Fibroblast of lung (primary cell): Measurements from ENCODE around the gene PIP4K2A. TPM values are rescaled to one million over a fixed set of nuclear protein-coding genes. Genes with fewer than 3 reads are reported as not detected.

Source experiments
- DNase-seq, 2 donors: peaks; one replicate each; pipeline versions ENCODE4 v3.0.0 to v3.0.0-alpha.2; 2010; ENCODE audit warnings: low read depth in 2 of 2
- H2AFZ ChIP-seq: 2 replicates; pipeline ENCODE4 v1.5.1; 2012; ENCODE audit warnings: low read length, control low read depth, inconsistent platforms
- H3K27ac ChIP-seq: 2 replicates; pipeline ENCODE4 v1.5.1; 2011; ENCODE audit warnings: low read length, control low read depth; ENCODE audit not compliant: insufficient read depth
- H3K27me3 ChIP-seq: 2 replicates; pipeline ENCODE4 v1.5.1; 2011; ENCODE audit warnings: mild to moderate bottlenecking, low read length; ENCODE audit not compliant: control insufficient read depth, insufficient read depth
- H3K36me3 ChIP-seq: 2 replicates; pipeline ENCODE4 v1.5.1; 2011; ENCODE audit warnings: low read length; ENCODE audit not compliant: control insufficient read depth, insufficient read depth
- H3K4me1 ChIP-seq: 2 replicates; pipeline ENCODE4 v1.5.1; 2011; ENCODE audit warnings: low read length; ENCODE audit not compliant: control insufficient read depth, insufficient read depth; ENCODE audit errors: extremely low read depth
- H3K4me2 ChIP-seq: 2 replicates; pipeline ENCODE4 v1.5.1; 2011; ENCODE audit warnings: low read length, control low read depth; ENCODE audit not compliant: insufficient read depth; ENCODE audit errors: extremely low read depth
- H3K4me3 ChIP-seq, 4 experiments: fragments of 200-600 bp in 1 of 4; sonication (generic) in 1 of 4; replicated peaks in 1 of 4; 2 replicates each; pipeline ENCODE4 v1.5.1; 2011 to 2016; ENCODE audit warnings: low read length in 4 of 4, low read depth in 3 of 4, mild to moderate bottlenecking in 3 of 4, control low read depth in 2 of 4, inconsistent platforms in 1 of 4, mixed read lengths in 1 of 4; ENCODE audit not compliant: insufficient read depth in 1 of 4; ENCODE audit errors: control extremely low read depth in 1 of 4
- H3K79me2 ChIP-seq: 2 replicates; pipeline ENCODE4 v1.5.1; 2012; ENCODE audit warnings: mild to moderate bottlenecking, low read length, inconsistent platforms; ENCODE audit not compliant: control insufficient read depth, insufficient read depth
- H3K9ac ChIP-seq: 2 replicates; pipeline ENCODE4 v1.5.1; 2011; ENCODE audit warnings: mild to moderate bottlenecking, low read length, control low read depth; ENCODE audit not compliant: insufficient read depth
- H3K9me3 ChIP-seq: 2 replicates; pipeline ENCODE4 v1.5.1; 2012; ENCODE audit warnings: low read depth, low read length; ENCODE audit not compliant: control insufficient read depth, insufficient read depth
- H4K20me1 ChIP-seq: 2 replicates; pipeline ENCODE4 v1.5.1; 2011; ENCODE audit warnings: low read length; ENCODE audit not compliant: control insufficient read depth, insufficient read depth; ENCODE audit errors: extremely low read depth
- CTCF ChIP-seq, 2 donors: IDR thresholded peaks in 1 of 2; conservative IDR thresholded peaks in 1 of 2; 1 replicate in 1 of 2; 2 replicates in 1 of 2; pipeline ENCODE4 v1.5.1; 2011 to 2012; ENCODE audit warnings: low read length in 2 of 2, control low read depth in 1 of 2, inconsistent platforms in 1 of 2, low read depth in 1 of 2, mild to moderate bottlenecking in 1 of 2
- EZH2 ChIP-seq: IDR thresholded peaks from 2 replicates; pipeline ENCODE4 v1.5.1; 2012; ENCODE audit warnings: low read length, control low read depth, mild to moderate bottlenecking; ENCODE audit errors: missing control alignments
- polyA plus RNA-seq, 2 donors: library from polyadenylated mRNA; depleted of rRNA in 1 of 2; stranded (reverse) in 1 of 2; unstranded in 1 of 2; fragments of >200 nt; gene quantifications; 2 replicates each; pipeline ENCODE4 v1.2.1, GENCODE V29; 2011 to 2012; ENCODE audit warnings: missing spikeins in 1 of 2
- total RNA-seq: library from RNA; depleted of rRNA; stranded (reverse); fragments of >200 nt; gene quantifications from 2 replicates; pipeline ENCODE4 v1.2.1, GENCODE V29; 2014

The PIP4K2A gene
- total and polyA plus RNA-seq, 2 donors (not counting 1 experiment from before 2014, with no cell fraction given) = 28.5 to 40.0 TPM

DNA sequence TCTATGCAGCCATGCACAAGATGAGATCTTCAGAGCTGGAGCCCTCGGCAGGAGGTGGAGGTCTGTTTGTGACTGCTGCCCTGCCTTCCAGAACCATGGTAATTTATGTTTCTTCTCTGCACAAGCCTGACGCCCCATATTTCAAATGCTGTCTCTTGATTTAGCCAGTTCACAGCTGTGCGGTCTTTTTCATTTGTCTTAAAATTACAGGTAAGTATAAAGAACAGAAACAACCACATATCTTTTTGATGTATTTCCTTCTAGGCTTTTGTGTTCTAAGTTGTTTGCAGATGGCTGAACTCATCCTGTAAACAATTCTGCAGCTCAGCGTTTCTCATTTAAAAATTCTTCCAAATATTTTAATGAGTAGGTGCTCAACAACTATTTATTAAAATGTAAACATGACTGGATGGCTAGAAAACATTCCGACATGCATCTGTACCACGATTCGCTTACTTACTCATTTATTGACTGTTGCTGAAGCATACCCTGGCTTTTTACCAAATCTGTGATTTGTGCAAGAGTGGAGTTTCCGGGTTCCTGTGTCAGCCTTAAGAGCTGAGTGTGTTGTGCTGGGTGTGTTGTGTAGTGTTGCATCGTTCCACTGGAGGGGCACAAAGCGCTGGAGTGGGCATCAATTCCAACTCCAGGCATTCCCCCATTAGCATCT is 58.9 kb downstream of the PIP4K2A start:
- no peak overlapping the region for H3K27ac ChIP-seq
- no peak for TF ChIP-seq EZH2
- no peak for TF ChIP-seq CTCF (conservative IDR thresholded peaks at IDR 0.05 in 1 of 2, IDR thresholded peaks at IDR 0.05 in 1 of 2; ENCODE audit: low read depth in 1 of 2, low read length in 2 of 2)
- peak; percentile 55 to 81 for DNase-seq

DNA sequence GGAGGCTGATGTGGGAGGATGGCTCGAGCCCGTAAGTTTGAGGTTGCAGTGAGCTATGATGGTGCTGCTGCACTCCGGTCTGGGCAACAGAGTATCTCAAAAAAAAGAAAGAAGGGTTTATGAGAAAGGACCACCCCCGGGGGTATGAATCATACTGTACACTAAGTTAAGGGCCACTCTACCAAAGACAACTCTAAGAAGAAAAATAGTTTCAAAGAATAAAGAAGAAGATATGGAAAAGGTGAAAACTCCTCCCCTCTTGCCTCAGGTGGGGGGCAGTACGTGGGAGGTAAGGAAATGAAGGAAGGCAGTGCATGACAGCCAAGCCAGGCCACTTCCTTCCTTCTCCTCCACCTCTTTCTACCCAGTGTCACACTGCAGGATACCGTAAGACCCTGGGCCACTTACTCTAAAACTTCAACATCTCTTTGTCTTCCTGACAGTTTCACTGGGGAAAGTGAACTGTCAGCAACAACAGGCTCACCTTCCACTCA is 61.3 kb downstream of the PIP4K2A start:
- DNase-seq = no peak
- Histone ChIP-seq H3K27ac (no peak overlapping the region), H3K36me3 (no peaks in the 10 kb centered on the region), H3K79me2 (peaks cover 5% of the 10 kb centered on the region), H2AFZ (no peak overlapping the region), H3K4me1 (peaks cover 11% of the 10 kb centered on the region), H3K4me2 (no peak overlapping the region), H3K9me3 (no peaks in the 10 kb centered on the region), H3K27me3 (no peaks in the 10 kb centered on the region), H3K4me3 (no peak overlapping the region), H3K9ac (no peak overlapping the region), H4K20me1 (no peaks in the 10 kb centered on the region)
- TF ChIP-seq CTCF (conservative IDR thresholded peaks at IDR 0.05 in 1 of 2, IDR thresholded peaks at IDR 0.05 in 1 of 2; ENCODE audit: low read depth in 1 of 2, low read length in 2 of 2) = no peak
- no peak for TF ChIP-seq EZH2

More for the DNA sequence above, 58.9 kb downstream of the PIP4K2A start:
- Histone ChIP-seq H3K36me3 (no peaks in the 10 kb centered on the region), H4K20me1 (no peaks in the 10 kb centered on the region), H3K27me3 (no peaks in the 10 kb centered on the region), H3K4me2 (peak overlapping the region; percentile 25), H3K9ac (no peak overlapping the region), H3K4me1 (peaks cover 10% of the 10 kb centered on the region), H3K79me2 (peaks cover 8% of the 10 kb centered on the region), H2AFZ (no peak overlapping the region), H3K9me3 (no peaks in the 10 kb centered on the region), H3K4me3 (no peak overlapping the region)

GRCh38 chr10:22651276-22651980 is 63.0 kb downstream of the PIP4K2A start:
- no peak for TF ChIP-seq EZH2
- TF ChIP-seq CTCF (conservative IDR thresholded peaks at IDR 0.05 in 1 of 2, IDR thresholded peaks at IDR 0.05 in 1 of 2; ENCODE audit: low read depth in 1 of 2, low read length in 2 of 2) = no peak
- H3K4me2 ChIP-seq = no peak overlapping the region
- H3K27me3 ChIP-seq = no peaks in the 10 kb centered on the region
- no peaks in the 10 kb centered on the region for H3K36me3 ChIP-seq
- no peaks in the 10 kb centered on the region for H4K20me1 ChIP-seq
- no peak overlapping the region for H3K27ac ChIP-seq
- H3K4me3 ChIP-seq = no peak overlapping the region
- no peaks in the 10 kb centered on the region for H3K9me3 ChIP-seq
- peaks cover 13% of the 10 kb centered on the region for H3K4me1 ChIP-seq
- H3K79me2 ChIP-seq = peaks cover 5% of the 10 kb centered on the region
- no peak for DNase-seq
- no peak overlapping the region for H2AFZ ChIP-seq
- H3K9ac ChIP-seq = no peak overlapping the region
